Spinal cord (tissue), 10 donors: ENCODE measurements around the gene TNF. TPM values are rescaled to one million over a fixed set of nuclear protein-coding genes. Genes with fewer than 3 reads are reported as not detected.

Source experiments
- DNase-seq, 6 donors: peaks; one replicate each; pipeline versions ENCODE4 v3.0.0 to v3.0.0-alpha.2; 2013 to 2015; ENCODE audit warnings: low spot score in 6 of 6, low read depth in 4 of 6
- H3K27ac ChIP-seq: one replicate; pipeline ENCODE4 v1.5.1; 2013; ENCODE audit warnings: low read depth, low read length, control low read depth
- H3K27me3 ChIP-seq: one replicate; pipeline ENCODE4 v1.6.1; 2013; ENCODE audit warnings: low read length; ENCODE audit not compliant: control insufficient read depth, insufficient read depth
- H3K36me3 ChIP-seq: one replicate; pipeline ENCODE4 v1.6.1; 2013; ENCODE audit warnings: low read length; ENCODE audit not compliant: control insufficient read depth, insufficient read depth
- H3K4me1 ChIP-seq: one replicate; pipeline ENCODE4 v1.6.1; 2013; ENCODE audit warnings: low read length; ENCODE audit not compliant: control insufficient read depth, insufficient read depth
- H3K4me3 ChIP-seq: one replicate; pipeline ENCODE4 v1.5.1; 2013; ENCODE audit warnings: low read depth, low read length, control low read depth
- H3K9me3 ChIP-seq: one replicate; pipeline ENCODE4 v1.6.1; 2013; ENCODE audit warnings: low read length; ENCODE audit not compliant: control insufficient read depth, insufficient read depth
- WGBS: methylation state at CpG from one replicate; pipeline ENCODE4 v1.1.5; 2013; ENCODE audit warnings: missing lambda C conversion rate; ENCODE audit not compliant: insufficient coverage; 5-methylcytosine and 5-hydroxymethylcytosine counted together
- polyA plus RNA-seq, 2 donors: library from polyadenylated mRNA; unstranded; fragments of 120-200 nt; gene quantifications; one replicate each; pipeline ENCODE4 v1.2.1, GENCODE V29; 2013; ENCODE audit not compliant: insufficient read length in 2 of 2
- total RNA-seq, 2 donors: library from RNA; depleted of rRNA in 1 of 2; stranded (reverse); fragments of 120-200 nt in 1 of 2; fragments of >200 nt in 1 of 2; gene quantifications; one replicate each; pipeline versions ENCODE4 v1.2.3 to v1.2.4, GENCODE V29; 2013 to 2014
- donor health status: healthy.

TNF gene
- total and polyA plus RNA-seq, 4 donors: 0.39 to 0.40 TPM; not detected in 2

DNA sequence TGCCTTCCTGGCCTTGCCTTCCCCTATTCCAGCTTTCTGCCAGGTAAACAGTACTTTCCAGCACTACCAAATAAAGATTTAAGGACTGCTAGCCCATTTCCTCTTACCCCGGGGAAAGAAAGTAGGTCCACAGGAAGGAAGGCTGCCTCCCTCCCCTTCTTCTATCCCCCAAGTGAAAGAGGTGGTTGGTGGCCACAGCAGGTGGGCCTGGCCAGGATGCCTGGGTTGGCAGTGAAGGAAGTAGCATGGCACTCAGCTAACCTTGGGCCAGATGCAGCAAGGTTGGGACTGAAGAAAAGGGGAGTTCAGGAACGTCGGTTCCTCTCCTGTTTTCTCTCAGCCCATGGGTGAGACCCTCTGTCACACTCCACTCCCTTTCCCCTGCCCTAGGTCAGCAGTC lies 19.1 kb upstream of the TNF start:
- H3K9me3 ChIP-seq: no peaks in the 10 kb centered on the region
- H3K4me1 ChIP-seq: peaks cover 6% of the 10 kb centered on the region
- peaks cover 65% of the 10 kb centered on the region for H3K36me3 ChIP-seq
- no peak overlapping the region for H3K27ac ChIP-seq
- no peak overlapping the region for H3K4me3 ChIP-seq
- no peak for DNase-seq
- WGBS: 40% methylated on average over 1 of the region's 3 CpGs
- no peaks in the 10 kb centered on the region for H3K27me3 ChIP-seq

DNA sequence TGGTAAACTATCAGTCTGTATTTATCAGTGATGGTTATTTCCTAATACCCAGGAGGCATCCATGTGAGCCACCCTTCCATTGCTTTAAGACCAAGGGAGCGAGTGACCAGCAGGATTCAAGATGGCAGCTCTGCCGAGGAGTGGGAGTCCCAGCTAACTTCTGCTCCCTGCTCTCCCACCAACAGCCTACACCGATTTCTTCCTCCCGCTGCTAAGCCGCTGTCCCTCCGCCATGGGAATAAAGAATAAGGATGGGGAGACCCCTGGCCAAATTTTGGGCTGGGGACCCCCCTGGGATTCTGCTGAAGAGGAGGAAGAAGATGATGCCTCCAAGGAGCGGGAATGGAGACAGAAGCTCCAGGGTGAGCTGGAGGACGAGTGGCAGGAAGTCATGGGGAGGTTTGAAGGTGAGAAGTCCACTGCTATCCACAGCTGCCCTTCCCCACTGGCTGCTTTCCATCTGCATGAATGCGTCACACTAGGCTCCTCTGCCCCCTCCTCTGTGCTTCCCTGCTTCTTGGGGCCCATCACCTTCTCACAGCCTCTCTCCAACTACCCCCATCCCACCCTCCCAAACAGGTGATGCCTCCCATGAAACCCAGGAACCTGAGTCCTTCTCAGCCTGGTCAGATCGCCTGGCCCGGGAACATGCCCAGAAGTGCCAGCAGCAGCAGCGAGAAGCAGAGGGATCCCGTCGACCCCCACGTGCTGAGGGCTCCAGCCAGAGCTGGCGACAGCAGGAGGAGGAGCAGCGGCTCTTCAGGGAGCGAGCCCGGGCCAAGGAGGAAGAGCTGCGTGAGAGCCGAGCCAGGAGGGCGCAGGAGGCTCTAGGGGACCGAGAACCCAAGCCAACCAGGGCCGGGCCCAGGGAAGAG lies 17.7 kb upstream of the TNF start:
- WGBS: 86% methylated on average over 19 of the region's 24 CpGs
- H3K27ac ChIP-seq: no peak overlapping the region
- no peak overlapping the region for H3K4me3 ChIP-seq
- DNase-seq: no peak
- peaks cover 6% of the 10 kb centered on the region for H3K4me1 ChIP-seq
- H3K9me3 ChIP-seq: no peaks in the 10 kb centered on the region
- H3K36me3 ChIP-seq: peaks cover 56% of the 10 kb centered on the region
- H3K27me3 ChIP-seq: no peaks in the 10 kb centered on the region

DNA sequence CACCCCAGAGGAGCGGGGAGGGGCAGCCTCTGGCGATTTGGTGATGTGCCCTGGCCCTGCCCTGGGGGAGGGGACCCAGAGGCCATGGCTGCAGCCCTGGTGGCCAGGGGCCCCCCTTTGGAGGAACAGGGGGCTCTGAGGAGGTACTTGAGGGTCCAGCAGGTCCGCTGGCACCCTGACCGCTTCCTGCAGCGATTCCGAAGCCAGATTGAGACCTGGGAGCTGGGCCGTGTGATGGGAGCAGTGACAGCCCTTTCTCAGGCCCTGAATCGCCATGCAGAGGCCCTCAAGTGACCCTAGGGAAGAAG lies 17.1 kb upstream of the TNF start:
- Histone ChIP-seq H3K27me3 (no peaks in the 10 kb centered on the region), H3K36me3 (peaks cover 56% of the 10 kb centered on the region), H3K9me3 (no peaks in the 10 kb centered on the region), H3K27ac (no peak overlapping the region), H3K4me3 (no peak overlapping the region), H3K4me1 (peaks cover 6% of the 10 kb centered on the region)
- 92% methylated on average over 8 of the region's 8 CpGs for WGBS
- DNase-seq: no peak

DNA sequence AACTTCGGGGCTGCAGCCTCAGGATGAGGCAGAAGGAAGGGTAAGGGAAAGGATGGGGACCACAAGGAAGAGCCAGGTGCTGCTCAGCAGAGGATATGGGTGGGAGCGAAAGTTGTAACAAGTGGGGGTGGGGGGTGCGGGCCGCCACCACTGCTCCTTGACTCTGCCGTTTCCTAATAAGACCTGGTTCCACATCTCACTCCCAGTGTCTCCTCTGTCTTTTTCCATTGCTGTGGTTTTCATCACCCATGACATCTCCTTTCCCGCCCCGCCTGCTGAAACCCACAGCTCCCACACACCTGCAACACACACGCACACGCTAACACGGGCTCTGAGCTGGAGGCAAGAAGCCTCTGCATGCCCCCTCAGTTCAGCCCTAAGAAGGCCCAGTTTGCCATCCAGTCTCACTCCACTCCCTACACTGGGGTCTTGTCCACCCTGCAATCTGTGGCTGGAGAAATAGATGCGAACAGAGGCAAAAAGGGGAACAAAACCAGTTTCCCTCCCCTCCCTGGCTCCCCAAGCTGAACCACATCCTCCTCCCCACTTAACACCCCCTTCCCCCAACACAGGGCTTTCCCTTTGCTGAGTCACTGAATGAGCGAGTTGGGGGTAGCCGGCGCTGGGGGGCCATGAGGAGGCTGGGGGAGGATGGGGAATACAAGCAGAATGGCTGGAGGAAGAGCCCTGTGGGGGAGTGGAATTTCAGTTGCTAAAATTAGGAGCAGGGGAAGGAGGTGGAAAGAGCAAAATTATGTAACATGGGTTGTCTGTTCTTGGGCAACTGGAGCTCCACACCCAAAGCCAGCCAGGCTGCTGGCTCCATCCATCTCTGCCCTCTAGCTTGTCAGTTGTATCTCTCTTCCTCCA lies 16.5 kb upstream of the TNF start:
- Histone ChIP-seq H3K27me3 (no peaks in the 10 kb centered on the region), H3K27ac (no peak overlapping the region), H3K9me3 (no peaks in the 10 kb centered on the region), H3K4me1 (peaks cover 6% of the 10 kb centered on the region), H3K36me3 (peaks cover 54% of the 10 kb centered on the region), H3K4me3 (no peak overlapping the region)
- WGBS: 94% methylated on average over 11 of the region's 14 CpGs
- no peak for DNase-seq

DNA sequence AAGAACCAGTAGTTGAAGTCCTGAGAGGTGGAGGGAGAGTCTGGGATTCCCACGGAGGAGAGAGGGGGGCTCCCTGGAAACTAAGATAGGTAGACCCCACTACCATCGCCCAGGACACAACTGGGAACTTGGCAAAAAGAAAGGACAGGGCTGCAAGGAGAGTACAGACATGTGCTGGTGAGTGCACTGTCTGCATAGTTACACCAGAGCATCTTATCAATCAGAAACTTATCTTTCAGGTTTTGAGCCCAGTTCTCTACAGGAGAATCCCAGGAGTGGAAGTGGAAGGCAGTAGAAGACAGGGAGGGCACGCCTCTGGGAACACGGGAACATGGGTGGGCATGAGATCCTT lies 15.8 kb upstream of the TNF start:
- no peaks in the 10 kb centered on the region for H3K9me3 ChIP-seq
- peaks cover 6% of the 10 kb centered on the region for H3K4me1 ChIP-seq
- peaks cover 50% of the 10 kb centered on the region for H3K36me3 ChIP-seq
- H3K27me3 ChIP-seq: no peaks in the 10 kb centered on the region
- no peak overlapping the region for H3K4me3 ChIP-seq
- H3K27ac ChIP-seq: no peak overlapping the region
- WGBS: 77% methylated on average over 2 of the region's 4 CpGs
- DNase-seq: no peak

DNA sequence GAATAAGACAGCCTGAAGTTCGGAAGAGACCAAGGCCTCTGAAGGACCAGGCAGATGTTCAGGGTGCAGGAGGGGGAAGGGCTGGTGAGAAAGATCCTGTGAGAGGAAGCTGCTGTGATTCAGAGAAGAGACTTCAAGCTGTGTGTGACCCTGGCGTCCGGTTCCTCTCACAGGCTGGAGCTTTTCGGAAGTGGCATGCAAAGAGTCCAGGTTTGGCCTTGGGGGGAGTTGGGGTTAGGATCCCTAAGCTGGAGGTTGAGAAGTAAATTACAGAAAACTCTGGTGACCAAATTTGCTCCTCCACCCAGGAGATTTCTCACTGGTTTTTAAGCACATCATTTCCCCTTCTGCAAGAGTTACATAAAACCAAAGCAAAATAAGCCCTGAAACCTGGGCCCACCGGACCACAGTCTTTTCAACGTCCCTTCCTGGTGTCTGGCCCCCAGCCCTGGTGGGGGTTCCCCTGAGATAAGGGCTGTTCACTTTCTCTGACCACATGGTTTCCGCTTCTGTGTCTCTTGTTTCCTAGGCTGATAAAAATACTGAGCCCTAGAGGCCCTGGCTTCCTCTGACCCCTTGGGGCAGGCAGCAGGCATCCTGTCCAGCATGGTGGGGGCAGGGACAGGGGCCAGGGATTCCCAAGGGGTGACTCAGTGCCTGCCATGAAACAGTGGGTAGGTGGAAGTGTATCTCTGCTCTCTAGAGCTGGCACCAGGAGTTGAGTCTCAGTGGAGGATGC lies 15.2 kb upstream of the TNF start:
- Histone ChIP-seq H3K27me3 (no peaks in the 10 kb centered on the region), H3K9me3 (no peaks in the 10 kb centered on the region), H3K4me1 (peaks cover 6% of the 10 kb centered on the region), H3K27ac (peak overlapping the region; percentile 15), H3K4me3 (no peak overlapping the region), H3K36me3 (peaks cover 50% of the 10 kb centered on the region)
- WGBS: 90% methylated on average over 7 of the region's 7 CpGs
- DNase-seq: no peak

DNA sequence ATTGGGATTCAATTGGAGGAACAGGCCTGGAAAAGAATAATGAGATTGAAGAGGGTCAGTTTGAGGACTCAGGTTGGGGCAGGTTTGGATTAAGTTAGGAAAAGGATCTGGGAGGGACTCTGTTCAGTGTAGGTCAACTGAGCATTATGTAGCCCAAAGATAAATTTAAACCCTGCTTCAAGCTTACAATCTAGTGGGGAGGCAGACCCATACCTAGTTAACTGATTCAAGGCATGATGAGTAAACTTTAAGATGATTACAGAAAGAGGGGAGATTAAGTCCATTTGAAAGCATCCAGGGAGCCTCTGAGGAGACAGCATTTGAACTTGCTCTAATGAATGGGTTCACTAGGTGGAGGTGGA lies 14.7 kb upstream of the TNF start:
- peak overlapping the region; percentile 15 for H3K27ac ChIP-seq

DNA sequence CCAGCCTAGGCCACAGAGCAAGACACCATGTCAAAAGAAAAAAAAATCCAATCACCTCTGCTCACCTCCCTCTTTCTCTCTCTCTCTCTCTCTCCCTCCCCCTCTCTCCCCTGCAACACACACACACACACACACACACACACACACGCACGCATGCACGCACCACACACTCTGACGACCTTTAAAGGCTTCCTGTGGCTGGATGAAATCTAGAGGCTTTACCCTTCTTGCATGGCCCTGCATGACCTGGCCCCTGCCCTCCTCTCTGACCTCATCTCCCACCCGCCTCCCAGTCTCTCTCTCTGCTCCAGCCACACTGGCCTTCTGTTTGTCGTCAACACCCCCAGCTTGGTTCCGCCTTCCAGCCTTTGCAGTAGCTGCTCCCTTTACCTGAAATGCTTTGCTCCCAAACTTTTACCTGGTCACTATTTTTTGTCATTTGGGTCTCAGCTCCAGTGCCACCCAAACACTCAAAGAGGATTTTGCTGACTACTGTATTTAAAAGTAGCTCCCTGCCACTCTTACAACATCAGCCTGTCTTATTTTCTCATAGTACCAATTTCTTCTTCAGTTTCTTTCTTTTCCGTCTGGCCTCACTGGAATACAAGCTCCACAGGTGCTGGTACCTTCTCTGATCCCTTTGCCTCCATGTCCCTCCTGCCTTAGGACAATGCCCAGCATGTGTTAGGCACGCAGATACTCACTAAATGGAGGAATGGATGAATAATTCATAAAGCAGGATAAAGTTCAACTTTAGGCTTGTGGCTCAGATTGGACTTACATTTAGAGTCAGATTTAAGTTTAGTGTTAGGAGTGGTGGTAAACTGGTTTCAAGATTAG lies 7.6 kb upstream of the TNF start:
- WGBS: 32% methylated on average over 6 of the region's 9 CpGs
- no peaks in the 10 kb centered on the region for H3K9me3 ChIP-seq
- H3K27me3 ChIP-seq: no peaks in the 10 kb centered on the region
- H3K4me3 ChIP-seq: no peak overlapping the region
- H3K4me1 ChIP-seq: no peaks in the 10 kb centered on the region
- no peak overlapping the region for H3K27ac ChIP-seq
- DNase-seq: no peak
- H3K36me3 ChIP-seq: no peaks in the 10 kb centered on the region

More for the DNA sequence above, 14.7 kb upstream of the TNF start:
- Histone ChIP-seq H3K27me3 (no peaks in the 10 kb centered on the region), H3K4me1 (peaks cover 6% of the 10 kb centered on the region), H3K36me3 (peaks cover 47% of the 10 kb centered on the region), H3K4me3 (no peak overlapping the region), H3K9me3 (no peaks in the 10 kb centered on the region)
- DNase-seq: no peak

DNA sequence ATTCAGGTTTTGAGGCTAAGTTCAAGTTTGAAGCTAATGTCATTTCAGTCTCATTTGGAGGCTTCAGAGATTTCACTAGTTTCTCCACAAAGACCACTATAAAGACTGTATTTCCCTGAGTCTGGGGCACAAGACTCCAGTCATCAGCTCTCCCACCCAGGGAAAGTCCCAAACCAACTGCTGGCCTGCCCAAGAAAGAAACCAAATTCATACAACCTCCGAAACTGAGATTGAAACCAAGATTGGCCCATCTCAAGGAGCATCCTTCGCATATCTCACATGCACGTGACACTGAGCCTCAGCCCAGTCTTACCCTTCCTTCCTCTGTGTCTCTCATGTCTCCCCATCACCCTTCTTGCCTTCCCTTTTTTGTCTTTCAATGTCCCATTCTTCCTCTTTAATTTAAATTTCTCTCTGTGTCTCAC lies 6.8 kb upstream of the TNF start:
- WGBS: 94% methylated on average over 3 of the region's 3 CpGs
- H3K4me3 ChIP-seq: no peak overlapping the region
- no peak for DNase-seq
- no peak overlapping the region for H3K27ac ChIP-seq
- no peaks in the 10 kb centered on the region for H3K9me3 ChIP-seq
- no peaks in the 10 kb centered on the region for H3K4me1 ChIP-seq
- no peaks in the 10 kb centered on the region for H3K36me3 ChIP-seq
- no peaks in the 10 kb centered on the region for H3K27me3 ChIP-seq
